GM12872 (cell line): ENCODE data around the gene INSYN2A.

ENCODE experiments used
- CTCF ChIP-seq: IDR thresholded peaks from 3 replicates; pipeline ENCODE4 v1.5.1; 2011; ENCODE audit warnings: low read depth, mild to moderate bottlenecking, low read length, moderate library complexity; ENCODE audit not compliant: insufficient read depth

INSYN2A gene

GRCh38 chr10:127182161-127182560 is 14.2 kb downstream of the INSYN2A start:
- TF ChIP-seq CTCF = no peak

GRCh38 chr10:127179612-127180250 is 16.7 kb downstream of the INSYN2A start:
- TF ChIP-seq CTCF = no peak

- no peak for TF ChIP-seq CTCF
These were observed 19.7 kb downstream of the INSYN2A start for GRCh38 chr10:127176649-127177048.

GRCh38 chr10:127175357-127176110 is 20.9 kb downstream of the INSYN2A start:
- no peak for TF ChIP-seq CTCF

- TF ChIP-seq CTCF = no peak
These were observed 21.5 kb downstream of the INSYN2A start for GRCh38 chr10:127174866-127175265.

GRCh38 chr10:127168261-127168660 is 28.1 kb downstream of the INSYN2A start:
- no peak for TF ChIP-seq CTCF

GRCh38 chr10:127162841-127163240 is 33.5 kb downstream of the INSYN2A start:
- no peak for TF ChIP-seq CTCF
